Mesenchymal stem cell (in vitro differentiated cells and primary cell): ENCODE measurements around the gene SEC14L2.

Experiments used
- DNase-seq: peaks from one replicate; pipeline ENCODE4 v3.0.0-alpha.2; 2013
- H2AFZ ChIP-seq: one replicate; pipeline ENCODE4 v1.6.1; 2013; ENCODE audit warnings: low read depth, mild to moderate bottlenecking, control low read depth, inconsistent platforms, low read length, moderate library complexity
- H2AK5ac ChIP-seq: 2 replicates; pipeline ENCODE4 v1.6.1; 2013; ENCODE audit warnings: low read length, moderate library complexity, mild to moderate bottlenecking, inconsistent platforms; ENCODE audit not compliant: severe bottlenecking
- H2BK120ac ChIP-seq: one replicate; pipeline ENCODE4 v1.6.1; 2013; ENCODE audit warnings: low read depth, mild to moderate bottlenecking, inconsistent platforms, low read length, moderate library complexity
- H2BK12ac ChIP-seq, 2 experiments: one replicate each; pipeline ENCODE4 v1.6.1; 2013; ENCODE audit warnings: inconsistent platforms in 2 of 2, low read length in 2 of 2, mild to moderate bottlenecking in 2 of 2, moderate library complexity in 2 of 2, control low read depth in 1 of 2
- H2BK15ac ChIP-seq: one replicate; pipeline ENCODE4 v1.6.1; 2013; ENCODE audit warnings: mild to moderate bottlenecking, low read depth, inconsistent platforms; ENCODE audit not compliant: poor library complexity, severe bottlenecking
- H2BK5ac ChIP-seq: 2 replicates; pipeline ENCODE4 v1.6.1; 2013; ENCODE audit warnings: low read depth, mild to moderate bottlenecking, low read length, control low read depth, inconsistent platforms; ENCODE audit not compliant: poor library complexity, severe bottlenecking
- H3K14ac ChIP-seq, 2 experiments: one replicate each; pipeline ENCODE4 v1.6.1; 2013; ENCODE audit warnings: inconsistent platforms in 2 of 2, low read length in 2 of 2, control low read depth in 1 of 2, mild to moderate bottlenecking in 1 of 2, moderate library complexity in 1 of 2
- H3K18ac ChIP-seq, 2 experiments: one replicate each; pipeline ENCODE4 v1.6.1; 2013; ENCODE audit warnings: inconsistent platforms in 2 of 2, low read length in 2 of 2, control low read depth in 1 of 2, low read depth in 1 of 2, mild to moderate bottlenecking in 1 of 2
- H3K23ac ChIP-seq, 2 experiments: one replicate each; pipeline ENCODE4 v1.6.1; 2013; ENCODE audit warnings: inconsistent platforms in 2 of 2, low read length in 2 of 2, mild to moderate bottlenecking in 2 of 2, moderate library complexity in 2 of 2, control low read depth in 1 of 2
- H3K27ac ChIP-seq: 2 replicates; pipeline ENCODE4 v1.5.1; 2013; ENCODE audit warnings: mild to moderate bottlenecking, moderate library complexity, low read length, control low read depth, inconsistent platforms; ENCODE audit not compliant: poor library complexity, severe bottlenecking
- H3K27me3 ChIP-seq, 2 experiments: 2 replicates each; pipeline versions ENCODE4 v1.6.1 to v1.7.0; 2013; ENCODE audit warnings: low read length in 2 of 2, mild to moderate bottlenecking in 2 of 2, moderate library complexity in 2 of 2, control low read depth in 1 of 2, inconsistent platforms in 1 of 2; ENCODE audit not compliant: control insufficient read depth in 1 of 2, insufficient read depth in 1 of 2
- H3K36me3 ChIP-seq, 2 experiments: 2 replicates each; pipeline versions ENCODE4 v1.6.1 to v1.7.0; 2013; ENCODE audit warnings: low read length in 2 of 2, control low read depth in 1 of 2, inconsistent platforms in 1 of 2, low read depth in 1 of 2, mild to moderate bottlenecking in 1 of 2; ENCODE audit not compliant: insufficient read depth in 2 of 2, control insufficient read depth in 1 of 2
- H3K4ac ChIP-seq, 2 experiments: one replicate each; pipeline ENCODE4 v1.6.1; 2013; ENCODE audit warnings: inconsistent platforms in 2 of 2, low read length in 2 of 2, mild to moderate bottlenecking in 2 of 2, moderate library complexity in 2 of 2, control low read depth in 1 of 2, low read depth in 1 of 2
- H3K4me1 ChIP-seq: 2 replicates; pipeline ENCODE4 v1.6.1; 2013; ENCODE audit warnings: low read depth, low read length, control low read depth; ENCODE audit not compliant: control insufficient read depth, insufficient read depth
- H3K4me2 ChIP-seq: 2 replicates; pipeline ENCODE4 v1.6.1; 2013; ENCODE audit warnings: low read length, mild to moderate bottlenecking, inconsistent platforms; ENCODE audit not compliant: poor library complexity, severe bottlenecking
- H3K4me3 ChIP-seq, 2 experiments: 2 replicates each; pipeline versions ENCODE4 v1.5.1 to v1.7.0; 2013; ENCODE audit warnings: low read length in 2 of 2, mild to moderate bottlenecking in 2 of 2, control low read depth in 1 of 2, low read depth in 1 of 2; ENCODE audit not compliant: insufficient read depth in 1 of 2
- H3K79me1 ChIP-seq: replicated peaks from 2 replicates; pipeline ENCODE4 v1.6.1; 2013; ENCODE audit warnings: mild to moderate bottlenecking, control low read depth, low read length, inconsistent platforms; ENCODE audit not compliant: poor library complexity, severe bottlenecking
- H3K9ac ChIP-seq: 2 replicates; pipeline ENCODE4 v1.7.0; 2013; ENCODE audit warnings: mild to moderate bottlenecking, low read length, moderate library complexity
- H3K9me3 ChIP-seq: 2 replicates; pipeline ENCODE4 v1.7.0; 2013; ENCODE audit warnings: mild to moderate bottlenecking, low read length; ENCODE audit not compliant: control insufficient read depth
- H4K8ac ChIP-seq: one replicate; pipeline ENCODE4 v1.6.1; 2013; ENCODE audit warnings: inconsistent platforms, mild to moderate bottlenecking, low read length, moderate library complexity
- H4K91ac ChIP-seq: one replicate; pipeline ENCODE4 v1.6.1; 2013; ENCODE audit warnings: mild to moderate bottlenecking, low read length, inconsistent platforms
- WGBS: methylation state at CpG from one replicate; pipeline ENCODE4 v1.1.7; 2013; ENCODE audit warnings: mixed read lengths; 5-methylcytosine and 5-hydroxymethylcytosine counted together

Gene SEC14L2

GRCh38 chr22:30385942-30386341 lies 10.9 kb upstream of the SEC14L2 start:
- no peaks in the 10 kb centered on the region for H3K27me3 ChIP-seq
- H3K4me3 ChIP-seq = peak overlapping the region in 1 of 2 experiments; percentile 84
- no peak overlapping the region for H3K27ac ChIP-seq
- no peak overlapping the region for H3K4me2 ChIP-seq
- 92% methylated on average over 10 of the region's 10 CpGs for WGBS
- H2BK15ac ChIP-seq = no peak overlapping the region
- peaks cover 4% of the 10 kb centered on the region for H3K9me3 ChIP-seq
- H3K9ac ChIP-seq = peak overlapping the region; percentile 89
- no peak for DNase-seq
- no peak overlapping the region for H3K4ac ChIP-seq
- no peak overlapping the region for H2BK12ac ChIP-seq
- no peak overlapping the region for H3K23ac ChIP-seq
- no peak overlapping the region for H3K18ac ChIP-seq
- H3K14ac ChIP-seq = no peak overlapping the region
- peaks cover 30 to 41% of the 10 kb centered on the region in 2 experiments for H3K36me3 ChIP-seq
- peaks cover 25% of the 10 kb centered on the region for H3K79me1 ChIP-seq
- no peak overlapping the region for H4K91ac ChIP-seq
- no peak overlapping the region for H2AK5ac ChIP-seq
- H2BK5ac ChIP-seq = no peak overlapping the region
- H4K8ac ChIP-seq = no peak overlapping the region
- peaks cover 13% of the 10 kb centered on the region for H3K4me1 ChIP-seq
- H2BK120ac ChIP-seq = no peak overlapping the region
- no peak overlapping the region for H2AFZ ChIP-seq

DNA sequence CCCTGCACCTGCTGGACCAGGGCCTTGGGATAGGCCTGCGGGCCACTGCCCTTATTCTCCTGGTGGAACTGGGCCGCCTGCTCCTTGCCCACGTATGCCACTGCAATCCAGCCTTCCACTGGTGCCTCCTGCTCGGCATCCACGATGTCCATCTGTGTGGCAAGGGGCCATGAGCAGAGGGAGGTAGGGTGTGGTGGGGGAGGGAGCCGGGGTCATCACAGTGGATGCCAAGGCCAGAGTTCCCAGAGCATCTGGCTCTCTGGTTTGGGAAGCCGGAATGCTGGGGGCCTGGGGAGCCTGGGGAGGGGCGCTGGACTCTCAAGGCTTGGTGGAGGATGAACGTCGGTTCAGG lies 10.2 kb upstream of the SEC14L2 start:
- Histone ChIP-seq H2AFZ (peak overlapping the region; percentile 19), H4K91ac (no peak overlapping the region), H2BK12ac (no peak overlapping the region), H2BK120ac (peak overlapping the region; percentile 68), H3K79me1 (peaks cover 25% of the 10 kb centered on the region), H3K23ac (no peak overlapping the region), H3K9ac (peak overlapping the region; percentile 89), H3K9me3 (peaks cover 7% of the 10 kb centered on the region), H3K4ac (peak overlapping the region; percentile 43 to 63), H3K36me3 (peaks cover 24 to 34% of the 10 kb centered on the region in 2 experiments), H2BK5ac (no peak overlapping the region), H3K14ac (peak overlapping the region in 1 of 2 experiments; percentile 69), H2BK15ac (no peak overlapping the region), H3K18ac (peak overlapping the region; percentile 16 to 99), H3K27me3 (no peaks in the 10 kb centered on the region), H3K27ac (no peak overlapping the region), H2AK5ac (no peak overlapping the region), H3K4me1 (peaks cover 16% of the 10 kb centered on the region), H3K4me3 (peak overlapping the region; percentile 84 to 85), H3K4me2 (peak overlapping the region; percentile 85), H4K8ac (peak overlapping the region; percentile 0)
- 35% methylated on average over 10 of the region's 10 CpGs for WGBS
- DNase-seq = no peak

- Histone ChIP-seq H3K9me3 (peaks cover 7% of the 10 kb centered on the region), H2BK12ac (peak within 1 kb of the TSS in 1 of 2 experiments; percentile 43), H3K27me3 (no peaks in the 10 kb centered on the region), H2BK15ac (peak within 1 kb of the TSS; percentile 68), H3K4me2 (peak within 1 kb of the TSS; percentile 85), H3K14ac (peak within 1 kb of the TSS in 1 of 2 experiments; percentile 69), H2AK5ac (no peak within 1 kb of the TSS), H3K23ac (no peak within 1 kb of the TSS), H3K79me1 (peaks cover 25% of the 10 kb centered on the region), H4K91ac (peak within 1 kb of the TSS; percentile 91), H2AFZ (peak within 1 kb of the TSS; percentile 80), H3K9ac (peak within 1 kb of the TSS; percentile 89), H3K18ac (peak within 1 kb of the TSS; percentile 90 to 99), H3K4me3 (peak within 1 kb of the TSS; percentile 84 to 85), H3K4me1 (peaks cover 18% of the 10 kb centered on the region), H3K4ac (peak within 1 kb of the TSS; percentile 63 to 69), H3K27ac (no peak within 1 kb of the TSS), H2BK120ac (peak within 1 kb of the TSS; percentile 68), H2BK5ac (no peak within 1 kb of the TSS), H4K8ac (peak within 1 kb of the TSS; percentile 86), H3K36me3 (peaks cover 21 to 29% of the 10 kb centered on the region in 2 experiments)
- peak; percentile 74 for DNase-seq
- WGBS = 7% methylated on average over 26 of the region's 95 CpGs
Observed at GRCh38 chr22:30386960-30387827, 9.6 kb upstream of the SEC14L2 start, which contains the start of gene RNF215. Gene RNF215, minus strand, starts transcription at chr22:30387411. Its CDS starts 98 bp downstream, at chr22:30387313.

- H3K9ac ChIP-seq = no peak overlapping the region
- no peak overlapping the region for H3K27ac ChIP-seq
- no peak overlapping the region for H3K4ac ChIP-seq
- H3K36me3 ChIP-seq = no peaks in the 10 kb centered on the region
- 64% methylated on average over 4 of the region's 5 CpGs for WGBS
- H3K79me1 ChIP-seq = peaks cover 5% of the 10 kb centered on the region
- no peak overlapping the region for H2BK5ac ChIP-seq
- no peak overlapping the region for H3K4me2 ChIP-seq
- H3K9me3 ChIP-seq = peaks cover 7% of the 10 kb centered on the region
- no peak overlapping the region for H3K14ac ChIP-seq
- H3K4me3 ChIP-seq = no peak overlapping the region
- H2BK15ac ChIP-seq = no peak overlapping the region
- DNase-seq = peak; percentile 65
- no peaks in the 10 kb centered on the region for H3K27me3 ChIP-seq
- H3K23ac ChIP-seq = no peak overlapping the region
- H2AK5ac ChIP-seq = peak overlapping the region; percentile 28
- H3K18ac ChIP-seq = no peak overlapping the region
- H4K8ac ChIP-seq = no peak overlapping the region
- H2AFZ ChIP-seq = no peak overlapping the region
- no peak overlapping the region for H4K91ac ChIP-seq
- H3K4me1 ChIP-seq = peaks cover 29% of the 10 kb centered on the region
- no peak overlapping the region for H2BK12ac ChIP-seq
- no peak overlapping the region for H2BK120ac ChIP-seq
Observed at GRCh38 chr22:30390974-30391691, 5.7 kb upstream of the SEC14L2 start.
